ENCODE data around the gene KRTAP3-2. TPM values are rescaled to one million over a fixed set of nuclear protein-coding genes. Genes with fewer than 3 reads are reported as not detected.

The KRTAP3-2 gene
- total RNA-seq, 2 experiments from 2014 or later = not detected

DNA sequence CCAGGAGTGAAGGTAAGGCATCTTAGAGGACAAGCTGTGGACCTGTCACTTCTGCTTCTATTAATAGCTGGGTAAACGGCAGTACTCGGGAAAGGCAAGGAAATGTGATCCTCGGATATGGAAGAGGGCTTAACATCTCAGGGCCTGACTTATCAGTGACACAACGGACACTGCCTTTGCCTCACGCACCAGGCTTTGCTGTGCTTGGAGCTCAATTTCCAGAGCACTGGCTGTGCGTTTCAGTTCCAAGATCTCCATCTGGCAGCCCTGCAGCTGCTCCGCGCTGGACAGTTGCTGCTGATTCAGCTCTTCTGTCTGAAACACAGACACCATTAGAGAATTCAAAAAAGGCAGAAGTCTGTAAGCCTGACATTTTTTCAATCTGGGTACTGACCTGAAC lies 19.1 kb downstream of the KRTAP3-2 start:
- Mint-ChIP-seq H3K4me3 (no peak overlapping the region), H3K27ac (no peak overlapping the region), H3K4me1 (ENCODE audit: low read depth) (no peaks in the 10 kb centered on the region), H3K27me3 (ENCODE audit: low read depth) (peaks cover 18% of the 10 kb centered on the region), H3K36me3 (ENCODE audit: low read depth) (no peaks in the 10 kb centered on the region), H3K9me3 (ENCODE audit: insufficient read depth) (no peaks in the 10 kb centered on the region)
- ATAC-seq (no peak), DNase-seq (no peak)
- POLR2A ChIA-PET = no interaction called here
- CTCF ChIA-PET = no interaction called here

DNA sequence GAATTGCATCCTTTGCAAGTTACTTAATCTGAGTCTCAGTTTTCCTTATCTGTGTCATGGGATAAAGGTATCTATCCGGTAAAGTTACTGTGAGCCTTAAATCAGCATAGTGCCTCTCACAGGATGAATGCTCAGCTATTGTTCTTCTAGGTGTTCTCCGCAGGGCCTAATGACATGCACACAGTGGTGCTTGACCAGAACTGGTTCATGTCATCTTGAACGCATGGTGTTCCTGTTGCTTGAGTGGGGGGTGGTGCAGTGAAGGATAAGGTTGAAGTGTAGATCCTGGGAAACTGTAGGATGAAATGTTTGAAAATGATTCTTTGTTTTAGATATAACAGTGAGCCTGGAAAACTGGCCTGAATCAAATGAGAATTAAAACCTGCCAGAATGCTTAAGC lies 19.6 kb downstream of the KRTAP3-2 start:
- Mint-ChIP-seq H3K27ac (no peak overlapping the region), H3K9me3 (ENCODE audit: insufficient read depth) (no peaks in the 10 kb centered on the region), H3K36me3 (ENCODE audit: low read depth) (no peaks in the 10 kb centered on the region), H3K4me3 (no peak overlapping the region), H3K27me3 (ENCODE audit: low read depth) (peaks cover 23% of the 10 kb centered on the region), H3K4me1 (ENCODE audit: low read depth) (no peaks in the 10 kb centered on the region)
- ChIA-PET POLR2A (no interaction called here), CTCF (no interaction called here)
- DNase-seq = no peak
- no peak for ATAC-seq

DNA sequence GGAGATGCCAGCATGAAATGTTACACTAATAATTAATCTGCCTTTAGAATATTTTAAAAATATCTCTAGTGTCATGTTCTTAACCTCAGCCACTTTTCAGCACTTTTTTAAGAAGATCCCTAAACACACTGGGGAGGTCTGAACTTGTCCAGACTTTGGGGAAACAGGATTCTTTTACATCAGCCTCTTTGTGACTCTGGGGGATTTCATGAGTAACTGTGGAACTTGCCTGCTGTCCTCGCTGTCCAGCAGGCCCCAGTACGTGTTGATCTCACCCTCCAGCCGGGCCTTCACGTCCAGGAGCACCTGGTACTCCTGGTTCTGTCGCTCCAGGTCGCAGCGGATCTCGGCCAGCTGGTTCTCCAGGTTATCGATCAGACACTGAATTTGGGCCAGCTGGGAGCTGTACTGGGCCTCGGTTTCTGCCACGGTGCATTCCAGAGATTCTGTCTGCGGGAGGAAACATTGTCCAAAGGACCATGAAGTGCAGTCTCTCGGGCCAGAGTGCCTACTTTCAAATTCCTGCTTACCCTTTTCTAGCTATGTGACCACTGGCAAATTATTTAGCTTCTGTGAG lies 21.0 kb downstream of the KRTAP3-2 start:
- ChIA-PET CTCF (no interaction called here), POLR2A (no interaction called here)
- H3K36me3 Mint-ChIP-seq (ENCODE audit: low read depth) = no peaks in the 10 kb centered on the region
- ATAC-seq (no peak), DNase-seq (no peak)
- no peaks in the 10 kb centered on the region for H3K4me1 Mint-ChIP-seq (ENCODE audit: low read depth)
- H3K27me3 Mint-ChIP-seq (ENCODE audit: low read depth) = peaks cover 18% of the 10 kb centered on the region
- no peaks in the 10 kb centered on the region for H3K9me3 Mint-ChIP-seq (ENCODE audit: insufficient read depth)
- H3K27ac Mint-ChIP-seq = no peak overlapping the region
- H3K4me3 Mint-ChIP-seq = no peak overlapping the region

DNA sequence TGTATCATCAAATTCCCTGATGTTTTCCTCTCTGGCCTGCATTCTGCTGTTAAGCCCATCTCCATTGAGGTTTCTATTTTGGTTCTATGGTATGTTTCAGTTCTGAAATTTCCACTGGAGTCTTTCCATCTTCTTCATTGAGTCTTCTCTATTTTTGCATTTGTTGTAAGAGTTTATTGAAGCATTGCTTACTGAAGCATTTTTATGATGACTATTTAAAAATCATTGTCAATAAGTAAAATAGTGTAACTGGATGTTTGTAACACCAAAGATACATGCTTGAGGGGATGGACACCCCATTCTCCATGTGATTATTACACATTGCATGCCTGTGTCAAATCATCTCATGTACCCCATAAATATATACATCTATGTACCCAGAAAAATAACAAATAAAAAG lies 24.2 kb downstream of the KRTAP3-2 start:
- CTCF ChIA-PET = no interaction called here
- Mint-ChIP-seq H3K4me1 (ENCODE audit: low read depth) (no peaks in the 10 kb centered on the region), H3K27ac (no peak overlapping the region), H3K4me3 (no peak overlapping the region), H3K27me3 (ENCODE audit: low read depth) (peaks cover 22% of the 10 kb centered on the region), H3K36me3 (ENCODE audit: low read depth) (no peaks in the 10 kb centered on the region), H3K9me3 (ENCODE audit: insufficient read depth) (no peaks in the 10 kb centered on the region)
- no peak for DNase-seq
- POLR2A ChIA-PET = no interaction called here
- no peak for ATAC-seq

DNA sequence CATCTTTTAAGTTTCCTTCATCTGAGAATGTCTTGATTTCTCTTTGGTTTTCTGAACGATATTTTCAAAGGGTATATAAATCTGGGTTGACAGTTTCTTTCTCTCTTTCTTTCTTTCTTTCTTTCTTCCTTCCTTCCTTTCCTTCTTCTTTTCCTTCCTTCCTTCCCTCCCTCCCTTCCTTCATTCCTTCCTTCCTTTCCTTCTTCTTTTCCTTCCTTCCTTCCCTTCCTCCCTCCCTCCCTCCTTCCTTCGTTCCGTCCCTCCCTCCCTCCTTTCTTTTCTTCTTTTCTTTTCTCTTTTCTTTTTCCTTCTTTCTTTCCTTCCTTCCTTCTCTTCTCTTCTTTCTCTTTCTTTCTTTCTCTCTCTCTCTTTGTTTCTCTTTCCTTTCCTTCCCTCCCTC lies 25.3 kb downstream of the KRTAP3-2 start:
- H3K4me1 Mint-ChIP-seq (ENCODE audit: low read depth) = no peaks in the 10 kb centered on the region
- no peak for DNase-seq
- no peak overlapping the region for H3K27ac Mint-ChIP-seq
- peaks cover 22% of the 10 kb centered on the region for H3K27me3 Mint-ChIP-seq (ENCODE audit: low read depth)
- CTCF ChIA-PET = no interaction called here
- POLR2A ChIA-PET = no interaction called here
- H3K4me3 Mint-ChIP-seq = no peak overlapping the region
- H3K36me3 Mint-ChIP-seq (ENCODE audit: low read depth) = no peaks in the 10 kb centered on the region
- no peaks in the 10 kb centered on the region for H3K9me3 Mint-ChIP-seq (ENCODE audit: insufficient read depth)
- no peak for ATAC-seq

DNA sequence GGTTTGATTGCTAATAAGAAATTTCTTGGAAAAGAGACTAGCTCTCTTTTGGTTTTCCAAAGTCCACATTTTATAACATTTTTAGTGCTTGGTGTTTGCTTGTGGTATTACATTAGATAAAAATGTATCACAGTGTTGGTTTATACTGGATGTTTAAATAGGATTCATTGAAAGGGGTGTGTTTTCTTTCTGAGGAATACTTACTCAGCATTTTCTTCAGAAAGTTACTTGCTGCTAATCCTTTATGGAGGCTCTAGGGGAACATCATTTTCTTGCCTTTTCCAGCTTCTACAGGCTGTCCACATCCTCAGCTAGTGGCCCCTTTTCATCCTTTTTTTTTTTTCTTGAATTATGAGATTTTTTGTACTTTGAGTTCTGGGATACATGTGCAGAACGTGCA lies 32.1 kb downstream of the KRTAP3-2 start:
- POLR2A ChIA-PET = no interaction called here
- H3K27ac Mint-ChIP-seq = no peak overlapping the region
- ATAC-seq = no peak
- no peaks in the 10 kb centered on the region for H3K9me3 Mint-ChIP-seq (ENCODE audit: insufficient read depth)
- DNase-seq = no peak
- H3K36me3 Mint-ChIP-seq (ENCODE audit: low read depth) = no peaks in the 10 kb centered on the region
- CTCF ChIA-PET = interaction anchor here (1.3 kb wide), 1 partner anchor 355 kb away, joined by 3 read pairs; no protein-coding TSS in a partner anchor
- H3K4me3 Mint-ChIP-seq = no peak overlapping the region
- peaks cover 11% of the 10 kb centered on the region for H3K27me3 Mint-ChIP-seq (ENCODE audit: low read depth)
- H3K4me1 Mint-ChIP-seq (ENCODE audit: low read depth) = no peaks in the 10 kb centered on the region

DNA sequence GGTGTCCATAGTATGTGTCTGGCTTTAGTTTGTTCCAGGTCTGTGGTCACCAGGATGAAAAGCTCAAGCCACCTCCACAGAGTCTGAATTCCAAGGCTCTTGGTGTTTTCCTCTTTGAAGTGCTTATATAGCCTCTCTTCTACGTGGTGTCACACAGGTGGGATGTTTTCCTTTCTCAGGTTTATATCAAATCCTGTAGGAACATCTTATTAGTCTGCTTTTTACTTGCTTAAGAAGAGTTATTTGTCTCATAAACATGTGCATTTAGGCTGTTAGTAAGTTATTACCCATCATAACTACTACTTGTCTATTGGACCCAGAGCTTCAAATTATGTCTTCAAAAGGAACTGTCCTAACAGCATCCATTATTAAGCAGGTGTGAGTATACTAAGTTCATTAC lies 32.9 kb downstream of the KRTAP3-2 start, which contains the start of gene KRT39:
Gene KRT39, minus strand, starts transcription at position 101 of the 400 bp plus-strand sequence. Its CDS starts 92 bp downstream, at position 9.
- no peak for ATAC-seq
- DNase-seq = no peak
- Mint-ChIP-seq H3K4me3 (no peak within 1 kb of the TSS), H3K27me3 (ENCODE audit: low read depth) (peaks cover 7% of the 10 kb centered on the region), H3K27ac (no peak within 1 kb of the TSS), H3K9me3 (ENCODE audit: insufficient read depth) (no peaks in the 10 kb centered on the region), H3K4me1 (ENCODE audit: low read depth) (no peaks in the 10 kb centered on the region), H3K36me3 (ENCODE audit: low read depth) (no peaks in the 10 kb centered on the region)
- POLR2A ChIA-PET = no interaction called here
- CTCF ChIA-PET = interaction anchor here (1.3 kb wide), 1 partner anchor 355 kb away, joined by 3 read pairs; no protein-coding TSS in a partner anchor

DNA sequence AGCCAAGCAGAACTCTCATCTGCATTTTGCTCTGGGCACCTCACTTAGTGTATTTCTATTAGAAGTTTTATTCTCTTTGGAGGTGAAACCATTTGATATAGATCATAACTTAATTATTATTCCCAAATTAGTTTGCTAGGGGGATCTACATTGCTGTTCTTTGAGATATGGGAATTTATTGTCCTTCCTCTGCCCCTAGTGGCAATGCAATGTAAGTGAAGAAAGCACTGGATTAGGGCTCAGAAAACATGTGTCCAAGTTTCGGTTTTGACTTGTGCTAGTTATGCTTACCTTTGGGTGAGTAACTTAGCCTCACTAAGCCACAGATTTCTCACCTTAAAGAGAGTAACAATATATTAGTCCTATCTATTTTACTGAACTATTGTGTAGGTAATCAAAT lies 35.9 kb downstream of the KRTAP3-2 start:
- ATAC-seq (no peak), DNase-seq (no peak)
- Mint-ChIP-seq H3K27me3 (ENCODE audit: low read depth) (peaks cover 3% of the 10 kb centered on the region), H3K9me3 (ENCODE audit: insufficient read depth) (no peaks in the 10 kb centered on the region), H3K4me3 (no peak overlapping the region), H3K4me1 (ENCODE audit: low read depth) (peaks cover 4% of the 10 kb centered on the region), H3K27ac (no peak overlapping the region), H3K36me3 (ENCODE audit: low read depth) (no peaks in the 10 kb centered on the region)
- POLR2A ChIA-PET = no interaction called here
- CTCF ChIA-PET = no interaction called here

DNA sequence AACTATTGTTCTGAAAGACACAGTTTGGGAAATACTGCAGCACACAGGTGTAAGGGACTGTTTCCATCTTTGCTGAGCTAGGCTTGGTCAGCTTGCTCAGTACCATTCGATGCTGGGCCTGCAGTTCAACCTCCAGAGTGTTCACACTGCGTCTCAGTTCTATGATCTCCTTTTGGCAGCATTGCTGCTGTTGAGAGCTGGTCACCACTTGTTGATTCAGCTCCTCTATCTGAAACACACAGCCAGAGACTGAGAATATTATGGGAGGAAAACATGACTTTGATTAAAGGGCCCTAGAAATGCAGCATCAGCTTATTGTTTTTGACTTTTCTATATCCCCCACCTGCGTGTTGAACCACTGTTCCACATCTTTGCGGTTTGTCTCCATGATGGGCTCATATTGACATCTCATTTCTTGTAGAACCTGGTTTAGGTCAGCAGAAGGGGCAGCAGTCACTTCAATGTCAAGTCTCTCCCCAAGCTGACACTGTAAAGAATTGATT lies 37.6 kb downstream of the KRTAP3-2 start:
- DNase-seq (no peak), ATAC-seq (no peak)
- Mint-ChIP-seq H3K27ac (no peak overlapping the region), H3K4me1 (ENCODE audit: low read depth) (peaks cover 4% of the 10 kb centered on the region), H3K4me3 (no peak overlapping the region), H3K9me3 (ENCODE audit: insufficient read depth) (no peaks in the 10 kb centered on the region), H3K27me3 (ENCODE audit: low read depth) (peaks cover 3% of the 10 kb centered on the region), H3K36me3 (ENCODE audit: low read depth) (no peaks in the 10 kb centered on the region)
- POLR2A ChIA-PET = no interaction called here
- CTCF ChIA-PET = no interaction called here

DNA sequence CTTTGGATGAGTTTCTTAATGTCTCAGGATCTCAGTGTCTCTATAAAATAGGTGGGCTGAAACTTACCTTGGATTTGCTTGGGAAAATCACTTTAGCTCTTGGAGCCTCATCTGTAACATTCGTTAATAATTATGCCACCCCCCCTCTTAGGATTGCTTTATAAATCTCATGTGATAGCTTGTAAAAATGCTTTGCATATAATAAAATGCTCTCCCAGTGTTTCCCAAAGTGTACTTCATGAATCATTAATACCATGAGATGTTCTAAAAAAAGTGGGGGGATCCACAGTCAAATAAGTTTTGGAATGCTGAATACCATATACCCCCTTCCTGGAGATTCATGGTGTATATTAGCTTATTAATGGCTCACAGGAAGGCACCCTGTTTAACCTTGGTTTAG lies 38.1 kb downstream of the KRTAP3-2 start:
- ChIA-PET CTCF (no interaction called here), POLR2A (no interaction called here)
- Mint-ChIP-seq H3K9me3 (ENCODE audit: insufficient read depth) (no peaks in the 10 kb centered on the region), H3K4me1 (ENCODE audit: low read depth) (peaks cover 4% of the 10 kb centered on the region), H3K27me3 (ENCODE audit: low read depth) (peaks cover 3% of the 10 kb centered on the region), H3K36me3 (ENCODE audit: low read depth) (no peaks in the 10 kb centered on the region), H3K4me3 (no peak overlapping the region), H3K27ac (no peak overlapping the region)
- DNase-seq (no peak), ATAC-seq (no peak)

DNA sequence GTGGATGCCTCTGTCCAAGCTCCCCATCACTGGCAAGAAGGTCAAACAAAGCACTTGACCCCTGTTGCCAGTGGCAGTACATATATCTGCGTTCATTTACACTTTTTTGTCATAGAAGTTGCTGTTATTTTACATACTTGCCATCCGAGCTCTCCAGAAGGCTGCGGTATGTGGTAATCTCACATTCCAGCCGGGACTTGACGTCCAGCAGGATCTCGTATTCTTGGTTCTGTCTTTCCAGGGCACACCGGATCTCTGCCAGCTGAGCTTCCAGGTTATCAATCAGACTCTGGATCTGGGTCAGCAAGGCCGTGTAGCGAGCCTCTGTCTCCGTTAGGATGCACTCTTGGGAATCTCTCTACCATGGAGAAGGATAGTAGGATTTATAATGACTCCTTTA lies 39.6 kb downstream of the KRTAP3-2 start:
- ATAC-seq (no peak), DNase-seq (no peak)
- POLR2A ChIA-PET = no interaction called here
- Mint-ChIP-seq H3K9me3 (ENCODE audit: insufficient read depth) (no peaks in the 10 kb centered on the region), H3K4me3 (no peak overlapping the region), H3K27ac (no peak overlapping the region), H3K36me3 (ENCODE audit: low read depth) (no peaks in the 10 kb centered on the region), H3K27me3 (ENCODE audit: low read depth) (peaks cover 8% of the 10 kb centered on the region), H3K4me1 (ENCODE audit: low read depth) (peaks cover 4% of the 10 kb centered on the region)
- CTCF ChIA-PET = no interaction called here

DNA sequence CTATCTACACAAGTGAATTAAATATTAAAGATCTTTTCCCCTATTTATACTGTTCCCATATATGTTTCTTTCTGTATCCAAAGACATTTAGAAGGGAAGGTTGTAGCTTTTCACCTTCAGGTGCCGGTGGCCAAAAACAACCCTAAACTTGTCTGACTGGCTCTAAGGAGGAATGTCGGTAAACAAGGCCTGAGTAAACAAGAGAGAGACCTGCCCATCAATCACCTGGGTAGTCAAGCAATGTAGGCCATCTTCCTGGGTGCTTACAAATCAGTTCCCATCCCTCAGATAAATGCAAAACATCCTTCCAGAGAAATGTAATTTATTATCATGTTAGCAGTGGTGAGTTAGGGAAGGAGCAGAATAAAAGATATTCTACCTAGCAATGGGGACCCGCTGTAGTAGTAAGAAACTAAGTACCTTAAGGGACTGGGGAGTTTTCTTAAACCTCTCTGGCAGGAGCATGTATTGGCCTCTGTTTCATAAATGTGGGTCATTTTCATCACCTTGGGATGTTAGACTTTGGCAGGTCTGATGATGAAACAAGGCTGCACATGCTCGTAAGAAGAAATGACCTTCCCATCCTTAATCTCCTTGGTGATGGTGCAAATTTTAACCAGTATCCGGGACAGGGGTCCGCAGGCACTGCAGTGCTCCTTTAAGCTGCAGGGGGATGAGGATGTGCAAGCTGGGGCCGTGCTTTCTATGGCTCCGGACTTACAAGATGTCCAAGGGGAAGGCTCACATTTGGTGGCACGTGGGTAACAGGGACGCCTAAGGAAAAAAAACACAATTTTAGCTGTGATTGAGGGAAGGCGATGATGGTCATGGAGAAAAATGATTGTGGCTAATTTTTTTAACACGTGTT lies 41.4 kb downstream of the KRTAP3-2 start:
- Mint-ChIP-seq H3K27me3 (ENCODE audit: low read depth) (peaks cover 20% of the 10 kb centered on the region), H3K4me3 (no peak overlapping the region), H3K36me3 (ENCODE audit: low read depth) (no peaks in the 10 kb centered on the region), H3K27ac (no peak overlapping the region), H3K4me1 (ENCODE audit: low read depth) (peaks cover 4% of the 10 kb centered on the region), H3K9me3 (ENCODE audit: insufficient read depth) (no peaks in the 10 kb centered on the region)
- no peak for DNase-seq
- ATAC-seq = no peak
- ChIA-PET CTCF (interaction anchor here (0.8 to 1.1 kb wide), 2 partner anchors 12 to 116 kb away, joined by 3 to 4 read pairs; no protein-coding TSS in a partner anchor), POLR2A (no interaction called here)
